Activated T-cell treated with anti-CD3 and anti-CD28 coated beads, Interleukin-2, amount 50 U/mL, for 4 hours (primary cell): Measurements from ENCODE around the gene PTPRC. TPM values are rescaled to one million over a fixed set of nuclear protein-coding genes. Genes with fewer than 3 reads are reported as not detected.

Experiments
- ATAC-seq, 2 donors: fragments of 200-7000 bp; cut with Tn5 transposase; one replicate each; pipeline ENCODE4 v1.10.0; 2021
- DNase-seq: peaks from one replicate; pipeline ENCODE4 v3.0.0-alpha.2; 2020
- H3K27me3 Mint-ChIP-seq: one replicate; pipeline ENCODE4 v1.8.0; 2021; ENCODE audit warnings: low read depth, mixed read lengths
- H3K36me3 Mint-ChIP-seq: one replicate; pipeline ENCODE4 v1.8.0; 2022; ENCODE audit warnings: mixed read lengths; ENCODE audit not compliant: insufficient read depth
- H3K4me1 Mint-ChIP-seq: one replicate; pipeline ENCODE4 v1.8.0; 2021; ENCODE audit warnings: low read depth, mixed read lengths
- H3K4me3 Mint-ChIP-seq: one replicate; pipeline ENCODE4 v1.8.0; 2021; ENCODE audit warnings: mild to moderate bottlenecking, moderate library complexity, mixed read lengths
- H3K9me3 Mint-ChIP-seq: one replicate; pipeline ENCODE4 v1.8.0; 2021; ENCODE audit warnings: mixed read lengths
- total RNA-seq, 3 donors: library from RNA; stranded (reverse); gene quantifications; one replicate each; pipeline ENCODE4 v1.2.1, GENCODE V29; 2021

Gene PTPRC
- total RNA-seq, 3 donors from 2014 or later: 181 to 243 (median 224) TPM

DNA sequence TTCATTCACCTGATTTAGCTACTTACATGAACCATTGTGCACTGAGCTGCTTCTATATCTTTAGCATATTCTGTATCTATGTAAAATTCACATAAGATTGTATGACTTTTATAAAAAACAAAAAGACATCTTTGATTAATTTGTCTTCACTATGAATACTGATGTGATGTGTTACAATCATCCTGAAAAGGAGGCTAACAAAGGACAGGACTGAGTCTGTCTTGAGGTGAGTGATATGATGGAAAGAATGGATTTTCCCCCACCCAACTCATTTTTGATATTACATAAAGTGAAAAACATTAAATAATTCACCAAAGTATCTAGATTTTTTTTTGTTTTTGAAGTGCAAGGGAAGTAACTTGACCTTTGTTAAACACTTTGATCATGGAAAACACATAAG, 9.8 kb downstream of the PTPRC start:
- H3K36me3 Mint-ChIP-seq: peaks cover 42% of the 10 kb centered on the region
- H3K4me1 Mint-ChIP-seq: peaks cover 77% of the 10 kb centered on the region
- H3K4me3 Mint-ChIP-seq: peak overlapping the region; percentile 66
- H3K27me3 Mint-ChIP-seq: no peaks in the 10 kb centered on the region
- peak; percentile 42 to 53 for ATAC-seq
- no peak for DNase-seq
- no peaks in the 10 kb centered on the region for H3K9me3 Mint-ChIP-seq

DNA sequence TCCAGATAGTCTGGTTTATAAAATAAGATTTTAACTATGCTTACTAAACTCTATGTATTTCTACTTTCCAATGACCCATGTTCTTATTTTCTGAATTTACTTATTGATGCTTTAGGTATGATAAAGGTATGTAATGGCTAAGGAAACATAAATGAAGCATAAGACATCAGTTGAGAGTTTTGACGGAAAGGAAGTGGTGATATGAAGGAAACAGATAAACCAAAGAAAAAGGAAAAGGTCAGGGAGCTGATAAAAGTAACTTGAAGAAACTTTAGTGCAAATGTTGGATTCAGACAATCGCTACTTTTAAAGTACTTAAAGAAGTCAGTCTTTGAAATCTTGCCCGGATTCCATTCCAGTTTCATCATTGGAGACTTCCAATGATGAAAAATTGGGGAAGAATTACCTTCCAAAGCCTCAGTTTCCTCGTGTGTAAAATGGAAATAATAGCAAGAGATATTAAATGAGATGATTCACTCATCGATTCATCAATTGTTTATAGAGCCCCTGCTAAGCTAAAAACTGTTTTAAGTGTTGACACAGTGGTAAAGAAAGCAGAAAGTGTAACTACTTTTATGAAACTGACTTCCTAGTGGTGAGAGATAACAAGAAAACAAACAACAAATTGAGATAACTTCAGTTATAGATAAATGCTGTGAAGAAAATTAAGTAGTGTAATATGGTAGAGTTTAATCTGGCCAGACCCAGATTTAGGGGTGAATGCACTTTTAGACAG, 10.6 kb downstream of the PTPRC start:
- Mint-ChIP-seq H3K36me3 (peaks cover 38% of the 10 kb centered on the region), H3K4me1 (peaks cover 78% of the 10 kb centered on the region), H3K27me3 (no peaks in the 10 kb centered on the region), H3K4me3 (peak overlapping the region; percentile 66), H3K9me3 (no peaks in the 10 kb centered on the region)
- DNase-seq (no peak), ATAC-seq (peak; percentile 16 to 25)

DNA sequence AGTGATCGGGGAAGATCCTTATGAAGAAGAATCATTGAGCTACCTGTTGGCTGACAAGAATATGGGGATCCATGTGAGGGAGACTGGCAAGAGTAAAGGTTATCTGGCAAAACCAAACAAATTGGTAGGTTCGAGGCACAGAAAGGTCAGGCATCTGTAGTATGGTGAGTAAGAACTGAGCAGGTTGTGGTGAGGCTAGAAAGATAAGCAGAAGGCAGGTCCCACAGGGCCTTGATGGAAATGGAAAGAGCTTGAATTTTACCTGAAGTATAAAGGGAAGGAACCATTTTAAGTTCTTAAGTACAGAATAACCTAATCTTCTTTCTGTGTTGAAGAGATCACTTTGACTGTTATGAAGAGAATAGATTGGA, 11.1 kb downstream of the PTPRC start:
- peak; percentile 81 to 85 for ATAC-seq
- Mint-ChIP-seq H3K27me3 (no peaks in the 10 kb centered on the region), H3K9me3 (no peaks in the 10 kb centered on the region), H3K4me3 (peak overlapping the region; percentile 66), H3K36me3 (peaks cover 36% of the 10 kb centered on the region), H3K4me1 (peaks cover 76% of the 10 kb centered on the region)
- peak; percentile 35 for DNase-seq

DNA sequence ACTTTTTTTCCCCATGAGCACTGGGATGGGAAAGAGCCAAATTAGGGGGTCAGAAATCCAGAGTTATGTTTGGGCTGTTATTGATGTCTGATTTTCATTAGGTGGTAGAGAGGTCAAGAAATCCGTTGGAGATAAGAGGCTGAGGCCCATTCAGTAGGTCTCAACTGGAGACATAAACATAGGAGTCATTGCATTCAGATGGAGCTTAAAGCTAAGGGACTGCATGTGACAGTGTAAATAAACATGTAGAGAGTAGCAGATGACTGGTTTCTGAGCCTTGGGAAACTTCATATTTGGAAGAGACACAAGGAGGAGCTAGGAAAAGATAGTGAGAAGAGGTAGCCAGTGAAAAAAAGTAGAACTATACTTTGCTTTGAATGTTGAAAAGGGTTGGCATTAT, 11.7 kb downstream of the PTPRC start:
- Mint-ChIP-seq H3K4me3 (peak overlapping the region; percentile 66), H3K4me1 (peaks cover 74% of the 10 kb centered on the region), H3K9me3 (no peaks in the 10 kb centered on the region), H3K36me3 (peaks cover 37% of the 10 kb centered on the region), H3K27me3 (no peaks in the 10 kb centered on the region)
- ATAC-seq (no peak), DNase-seq (no peak)

DNA sequence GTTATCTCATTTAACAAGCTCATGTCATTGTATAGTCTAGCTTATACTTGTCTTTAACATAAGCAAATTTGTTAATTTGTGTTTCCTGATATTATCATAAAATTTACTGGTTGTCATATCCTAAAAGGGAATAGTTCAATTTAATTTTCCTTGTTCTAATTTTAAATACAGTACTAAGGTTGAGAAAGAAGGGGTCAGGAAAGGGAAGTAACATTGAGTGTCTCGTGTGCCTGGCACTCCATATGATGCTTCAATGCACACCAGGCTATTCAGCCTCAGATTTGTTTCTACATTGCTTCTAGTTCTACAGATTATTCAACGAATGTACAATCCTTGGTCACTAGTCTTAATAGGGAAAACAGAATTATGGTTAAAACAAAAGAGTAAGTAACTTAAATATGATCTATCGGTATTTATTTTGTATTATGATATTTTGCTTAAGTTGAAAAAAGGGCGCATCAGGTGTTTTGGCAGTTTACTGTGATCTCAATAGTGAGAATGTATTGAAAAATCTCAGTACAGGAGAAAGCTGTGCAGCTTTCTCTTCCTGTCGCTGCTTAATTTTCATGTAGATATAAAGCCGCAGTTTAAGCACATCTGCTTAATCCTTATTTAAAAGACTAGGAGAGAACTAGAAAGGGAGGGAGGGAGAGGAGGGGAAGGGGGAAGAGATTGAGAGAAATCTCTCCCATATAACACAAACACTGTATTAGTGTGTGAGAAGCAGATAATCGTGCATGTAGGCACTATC, 13.0 kb downstream of the PTPRC start:
- Mint-ChIP-seq H3K36me3 (peaks cover 36% of the 10 kb centered on the region), H3K4me1 (peaks cover 76% of the 10 kb centered on the region), H3K4me3 (peak overlapping the region; percentile 74), H3K27me3 (no peaks in the 10 kb centered on the region), H3K9me3 (no peaks in the 10 kb centered on the region)
- no peak for ATAC-seq
- DNase-seq: no peak

DNA sequence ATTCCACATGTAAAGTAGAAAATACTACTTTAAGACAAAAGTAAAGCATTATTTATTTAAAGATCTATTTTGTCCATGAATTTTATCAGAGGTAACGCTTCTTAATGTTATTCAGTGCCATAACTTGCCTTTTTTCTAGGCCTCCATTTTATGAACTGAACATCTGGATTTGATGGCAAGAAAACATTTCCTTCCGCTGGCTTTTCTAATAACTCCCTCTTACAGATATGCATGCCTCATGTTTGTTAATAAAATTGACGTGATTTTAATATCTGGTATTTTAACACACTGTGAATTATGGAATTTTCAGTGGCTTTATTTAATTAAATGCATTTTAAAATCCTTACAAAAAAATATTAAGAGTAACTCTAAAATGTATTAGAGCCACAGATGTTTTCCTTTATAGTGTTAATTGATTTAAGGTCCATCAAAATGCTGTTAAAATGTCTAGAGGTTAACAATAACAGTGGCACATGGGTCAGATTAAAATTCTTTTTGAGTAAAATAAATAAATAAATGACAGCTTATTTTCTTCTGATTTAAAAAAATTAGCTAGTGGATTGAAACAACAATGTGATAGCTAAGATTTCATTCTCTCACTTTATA, 15.1 kb downstream of the PTPRC start:
- Mint-ChIP-seq H3K36me3 (peaks cover 31% of the 10 kb centered on the region), H3K4me1 (peaks cover 77% of the 10 kb centered on the region), H3K4me3 (peak overlapping the region; percentile 42), H3K9me3 (no peaks in the 10 kb centered on the region), H3K27me3 (no peaks in the 10 kb centered on the region)
- DNase-seq (no peak), ATAC-seq (no peak)

DNA sequence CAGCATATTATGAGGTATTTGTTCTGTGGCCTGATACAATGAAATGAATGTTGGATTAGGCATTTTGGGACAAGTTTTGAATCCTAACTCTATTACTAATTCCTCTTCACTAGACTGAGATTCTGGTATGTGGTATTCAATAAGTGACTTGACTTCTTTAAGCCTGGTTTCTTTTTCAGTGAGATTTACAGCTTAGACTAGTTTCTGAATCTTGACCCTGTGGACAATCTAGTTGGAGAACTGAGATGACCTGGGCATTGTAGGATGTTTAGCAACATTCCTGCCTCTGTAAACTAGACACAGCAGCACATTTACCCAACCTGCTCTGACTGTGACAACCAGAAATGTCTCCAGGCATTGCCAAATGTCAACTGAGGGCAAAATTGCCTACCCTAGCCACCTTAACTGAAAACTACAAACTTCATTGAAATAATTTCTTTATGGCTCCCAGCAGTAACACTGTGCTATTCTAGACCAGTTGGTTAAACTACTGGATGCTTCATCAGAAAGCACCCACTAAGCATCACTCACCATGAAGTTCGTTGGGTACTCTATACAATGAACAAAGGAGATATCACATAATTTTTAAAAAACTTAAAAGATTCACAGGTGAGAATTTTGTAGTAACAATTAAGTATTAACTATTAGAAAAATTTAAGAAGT, 16.8 kb downstream of the PTPRC start:
- Mint-ChIP-seq H3K36me3 (peaks cover 20% of the 10 kb centered on the region), H3K4me1 (peaks cover 72% of the 10 kb centered on the region), H3K9me3 (no peaks in the 10 kb centered on the region), H3K4me3 (peak overlapping the region; percentile 72), H3K27me3 (no peaks in the 10 kb centered on the region)
- ATAC-seq: no peak
- DNase-seq: no peak

DNA sequence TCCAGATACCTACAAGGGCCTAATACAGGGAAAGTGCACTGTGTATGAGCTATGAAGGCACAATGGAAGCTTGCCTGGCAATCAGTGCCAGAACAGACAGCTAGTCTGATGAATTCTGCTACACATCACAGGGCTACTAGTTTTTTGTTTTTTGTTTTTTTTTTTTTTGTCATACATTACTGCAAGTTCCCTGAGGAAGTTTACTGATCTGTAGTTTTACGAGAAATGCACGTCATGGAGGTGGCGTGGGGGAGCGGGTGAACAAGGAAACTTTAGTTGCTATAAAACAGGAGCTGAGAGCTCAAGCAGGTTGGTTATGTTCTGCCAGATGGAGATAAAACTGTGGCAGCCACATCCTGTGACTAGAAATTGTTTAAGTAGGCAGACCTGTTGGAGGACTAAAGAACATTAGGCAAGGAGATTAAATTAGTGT, 17.7 kb downstream of the PTPRC start:
- DNase-seq (peak; percentile 79), ATAC-seq (peak; percentile 41 to 50)
- Mint-ChIP-seq H3K4me1 (peaks cover 69% of the 10 kb centered on the region), H3K27me3 (no peaks in the 10 kb centered on the region), H3K9me3 (no peaks in the 10 kb centered on the region), H3K4me3 (peak overlapping the region; percentile 69), H3K36me3 (peaks cover 21% of the 10 kb centered on the region)

DNA sequence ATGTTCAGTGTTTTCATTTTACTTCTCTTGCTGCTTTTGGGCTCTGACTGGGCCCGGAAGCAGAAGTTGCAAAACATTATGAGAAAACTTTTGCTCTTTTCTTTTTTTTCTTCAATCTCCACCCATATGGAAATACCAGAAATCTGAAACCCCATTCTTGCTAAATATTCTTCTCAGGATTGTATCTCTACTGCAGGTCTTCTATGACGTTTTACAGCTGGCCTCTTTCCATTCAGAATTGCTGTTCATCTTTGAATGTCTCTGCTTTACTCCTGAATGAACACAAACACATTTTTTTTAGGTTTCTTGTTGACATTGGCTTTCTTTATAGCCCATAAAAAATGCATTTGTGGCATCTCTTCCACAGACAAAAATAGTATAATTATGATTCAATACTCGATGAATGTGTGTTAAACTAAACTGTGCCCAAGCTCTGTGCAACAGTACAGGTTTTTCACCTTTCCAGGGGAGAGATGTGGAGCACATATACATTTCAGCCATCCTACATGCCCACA, 18.8 kb downstream of the PTPRC start:
- Mint-ChIP-seq H3K27me3 (no peaks in the 10 kb centered on the region), H3K36me3 (peaks cover 21% of the 10 kb centered on the region), H3K4me1 (peaks cover 66% of the 10 kb centered on the region), H3K9me3 (no peaks in the 10 kb centered on the region), H3K4me3 (peak overlapping the region; percentile 63)
- no peak for DNase-seq
- peak; percentile 61 to 65 for ATAC-seq

DNA sequence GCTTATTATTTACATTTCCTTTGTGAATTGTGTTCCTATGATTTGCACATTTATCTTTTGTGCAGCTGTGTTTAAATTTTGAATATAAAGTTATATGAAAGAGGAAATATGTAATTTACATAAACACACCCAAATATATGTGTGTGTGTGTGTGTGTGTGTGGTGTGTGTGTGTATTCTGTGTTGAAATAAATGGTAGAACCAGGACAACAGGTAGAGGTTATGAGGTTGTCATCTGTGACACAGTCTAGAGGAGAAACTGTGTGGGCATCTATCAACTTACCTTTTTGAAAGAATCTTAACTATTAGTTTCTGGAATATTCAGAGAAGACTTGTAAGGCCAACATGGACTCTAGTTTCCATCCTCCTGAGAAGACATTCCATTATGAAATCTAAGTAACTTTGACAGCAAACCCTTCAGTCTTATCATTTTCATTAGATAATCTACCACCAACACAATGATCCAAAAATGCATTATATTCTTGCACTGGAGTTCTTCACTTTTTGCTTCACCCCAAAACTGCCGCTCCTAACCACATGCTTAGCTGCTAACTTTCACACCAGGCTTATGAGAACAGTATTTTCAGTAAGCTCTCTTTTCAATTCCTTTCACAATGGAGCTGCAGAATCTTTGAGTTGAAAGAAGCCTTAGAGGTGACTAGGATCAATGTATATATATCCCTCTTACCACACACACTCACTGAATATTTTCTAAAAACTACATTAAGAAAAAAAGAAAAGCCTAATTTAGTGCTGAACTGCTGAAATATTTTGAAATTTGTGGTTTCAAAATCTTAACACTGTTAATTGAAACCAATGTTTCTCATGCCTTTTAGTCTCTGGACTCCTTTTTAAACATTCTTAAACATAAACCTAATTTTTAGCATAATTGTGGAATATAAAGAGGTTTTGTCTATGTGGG, 21.8 kb downstream of the PTPRC start:
- peak; percentile 24 to 36 for ATAC-seq
- peaks cover 73% of the 10 kb centered on the region for H3K4me1 Mint-ChIP-seq

DNA sequence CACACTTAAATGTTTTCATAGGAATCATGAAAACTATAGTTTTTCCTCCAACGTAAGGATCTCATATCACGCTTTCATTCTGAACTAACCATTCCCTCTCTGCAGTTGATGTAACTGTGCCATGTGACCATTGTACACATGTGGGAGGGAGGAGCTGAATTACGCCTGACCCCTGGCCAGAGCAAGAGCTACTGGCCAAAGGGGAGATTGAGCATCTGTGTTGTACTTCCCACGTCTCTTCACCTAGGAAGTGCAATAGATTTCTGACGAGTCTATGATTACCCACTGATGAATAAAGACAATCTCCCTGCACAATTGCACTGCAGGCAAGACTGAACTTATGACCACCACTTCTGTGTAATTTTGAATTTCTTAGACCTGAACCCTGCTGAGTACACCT, 24.0 kb downstream of the PTPRC start:
- Mint-ChIP-seq H3K4me3 (peak overlapping the region; percentile 72), H3K36me3 (peaks cover 42% of the 10 kb centered on the region), H3K9me3 (no peaks in the 10 kb centered on the region), H3K4me1 (peaks cover 75% of the 10 kb centered on the region), H3K27me3 (no peaks in the 10 kb centered on the region)
- ATAC-seq: peak; percentile 28 to 34
- DNase-seq: no peak

More for the DNA sequence above, 21.8 kb downstream of the PTPRC start:
- Mint-ChIP-seq H3K9me3 (no peaks in the 10 kb centered on the region), H3K27me3 (no peaks in the 10 kb centered on the region), H3K4me3 (peak overlapping the region; percentile 60), H3K36me3 (peaks cover 30% of the 10 kb centered on the region)
- DNase-seq: no peak

DNA sequence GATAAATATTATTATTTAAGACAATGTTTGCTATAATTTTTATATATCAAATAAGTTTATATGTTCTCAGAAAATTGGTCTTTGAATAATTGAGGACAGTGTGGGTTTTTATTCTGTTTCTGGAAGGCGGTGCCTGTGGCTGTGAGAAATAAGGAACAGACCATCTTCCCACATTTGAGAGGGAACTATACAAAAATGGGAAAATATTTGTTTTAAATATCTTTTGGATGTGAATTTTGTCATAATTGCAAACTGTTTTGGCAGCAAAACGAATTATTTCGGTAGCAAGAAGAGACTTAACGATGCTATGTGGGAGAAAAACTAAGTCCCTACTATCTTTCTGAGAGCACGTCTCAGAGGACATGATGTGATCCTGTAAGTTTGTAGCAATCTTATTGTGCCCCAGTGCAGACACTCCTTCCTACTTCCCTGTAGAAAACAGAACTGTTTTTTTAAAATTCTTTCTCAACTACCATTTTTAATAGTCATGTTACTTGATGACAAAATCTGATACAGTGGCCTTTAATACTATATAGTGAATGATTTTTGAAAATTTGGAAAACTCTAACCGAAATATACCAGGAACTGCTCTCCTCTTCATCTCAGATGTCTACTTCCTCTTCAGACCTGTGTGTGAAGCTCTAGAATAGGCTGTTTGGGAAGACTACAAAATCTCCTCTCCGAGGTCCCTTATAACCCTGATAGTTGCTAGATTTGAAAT, 25.4 kb downstream of the PTPRC start:
- DNase-seq (no peak), ATAC-seq (peak in 1 of 2 donors; percentile 11)
- Mint-ChIP-seq H3K4me3 (peak overlapping the region; percentile 74), H3K27me3 (no peaks in the 10 kb centered on the region), H3K36me3 (peaks cover 48% of the 10 kb centered on the region), H3K9me3 (no peaks in the 10 kb centered on the region), H3K4me1 (peaks cover 77% of the 10 kb centered on the region)

DNA sequence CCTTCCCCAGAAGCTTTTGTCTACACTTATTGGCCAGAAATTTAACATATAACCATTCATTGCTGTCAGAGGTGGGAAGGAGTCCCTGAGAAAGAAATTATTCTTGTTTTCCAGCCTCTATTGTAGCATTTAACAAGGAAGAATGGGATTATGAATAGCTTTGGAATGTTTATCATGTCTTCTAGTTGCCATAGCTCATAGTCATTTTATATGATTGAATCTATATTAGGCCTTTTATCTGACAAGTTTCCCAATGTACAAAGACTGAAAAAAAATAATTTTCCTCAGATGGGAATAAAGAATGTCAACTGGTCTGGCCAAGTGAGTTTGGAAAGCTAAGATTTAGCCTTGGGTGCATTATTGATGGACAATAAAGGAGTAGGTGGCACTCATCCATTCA, 28.3 kb downstream of the PTPRC start:
- H3K36me3 Mint-ChIP-seq: peaks cover 59% of the 10 kb centered on the region
- no peak for ATAC-seq
- DNase-seq: no peak
- no peaks in the 10 kb centered on the region for H3K27me3 Mint-ChIP-seq
- H3K4me3 Mint-ChIP-seq: no peak overlapping the region
- peaks cover 84% of the 10 kb centered on the region for H3K4me1 Mint-ChIP-seq
- H3K9me3 Mint-ChIP-seq: no peaks in the 10 kb centered on the region
